AG04449 (cell line): Measurements from ENCODE around the gene THSD4.
A peak's percentile ranks its signal among the peaks of the same experiment; 100 is the strongest.

Experiments
- CTCF ChIA-PET: fragments of 350-600 bp; formaldehyde crosslinking; extraction: SDS; loops from one replicate; lab custom pipeline; 2021; ENCODE audit warnings: antibody characterized with exemption; lab: Yijun Ruan, JAX
- POLR2A ChIA-PET: fragments of 400-600, 350-600 bp; formaldehyde crosslinking; extraction: SDS; loops from one replicate; lab custom pipeline; 2020; ENCODE audit warnings: antibody characterized with exemption, inconsistent platforms; lab: Yijun Ruan, JAX
- DNase-seq: peaks from one replicate; pipeline ENCODE4 v3.0.0-alpha.2; 2010; ENCODE audit warnings: low read depth, low spot score
- H3K4me3 ChIP-seq: 2 replicates; pipeline ENCODE4 v1.5.1; 2011; ENCODE audit warnings: low read depth, mild to moderate bottlenecking, control low read depth, low read length
- TF ChIP-seq, protein P1 (sequence below): IDR thresholded peaks from one replicate; pipeline ENCODE4 v1.5.1; 2011; ENCODE audit warnings: mild to moderate bottlenecking, moderate library complexity, low read length, control low read depth, inconsistent platforms; ENCODE audit not compliant: insufficient read depth; ENCODE audit errors: missing control alignments

The THSD4 gene

DNA sequence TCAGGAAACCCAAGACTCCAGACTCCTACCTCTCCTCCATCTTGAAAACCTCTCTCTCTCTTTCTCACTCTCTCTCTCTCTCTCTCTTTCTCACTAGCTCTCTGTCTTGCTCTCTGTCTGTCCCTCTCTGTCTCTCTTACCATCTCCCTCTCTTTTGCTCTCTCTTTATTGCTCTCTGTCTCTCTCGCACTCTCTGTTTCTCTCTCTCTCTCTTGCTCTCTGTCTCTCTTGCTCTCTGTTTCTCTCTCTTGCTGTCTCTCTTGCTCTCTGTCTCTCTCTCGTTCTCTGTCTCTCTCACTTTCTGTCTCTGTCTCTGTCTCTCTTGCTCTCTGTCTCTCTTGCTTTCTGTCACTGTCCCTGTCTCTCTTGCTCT lies 620.1 kb downstream of the THSD4 start:
- H3K4me3 ChIP-seq = no peak overlapping the region
- TF ChIP-seq, protein P1, sequence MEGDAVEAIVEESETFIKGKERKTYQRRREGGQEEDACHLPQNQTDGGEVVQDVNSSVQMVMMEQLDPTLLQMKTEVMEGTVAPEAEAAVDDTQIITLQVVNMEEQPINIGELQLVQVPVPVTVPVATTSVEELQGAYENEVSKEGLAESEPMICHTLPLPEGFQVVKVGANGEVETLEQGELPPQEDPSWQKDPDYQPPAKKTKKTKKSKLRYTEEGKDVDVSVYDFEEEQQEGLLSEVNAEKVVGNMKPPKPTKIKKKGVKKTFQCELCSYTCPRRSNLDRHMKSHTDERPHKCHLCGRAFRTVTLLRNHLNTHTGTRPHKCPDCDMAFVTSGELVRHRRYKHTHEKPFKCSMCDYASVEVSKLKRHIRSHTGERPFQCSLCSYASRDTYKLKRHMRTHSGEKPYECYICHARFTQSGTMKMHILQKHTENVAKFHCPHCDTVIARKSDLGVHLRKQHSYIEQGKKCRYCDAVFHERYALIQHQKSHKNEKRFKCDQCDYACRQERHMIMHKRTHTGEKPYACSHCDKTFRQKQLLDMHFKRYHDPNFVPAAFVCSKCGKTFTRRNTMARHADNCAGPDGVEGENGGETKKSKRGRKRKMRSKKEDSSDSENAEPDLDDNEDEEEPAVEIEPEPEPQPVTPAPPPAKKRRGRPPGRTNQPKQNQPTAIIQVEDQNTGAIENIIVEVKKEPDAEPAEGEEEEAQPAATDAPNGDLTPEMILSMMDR = no peak
- CTCF ChIA-PET = no interaction called here
- DNase-seq = no peak
- POLR2A ChIA-PET = no interaction called here

DNA sequence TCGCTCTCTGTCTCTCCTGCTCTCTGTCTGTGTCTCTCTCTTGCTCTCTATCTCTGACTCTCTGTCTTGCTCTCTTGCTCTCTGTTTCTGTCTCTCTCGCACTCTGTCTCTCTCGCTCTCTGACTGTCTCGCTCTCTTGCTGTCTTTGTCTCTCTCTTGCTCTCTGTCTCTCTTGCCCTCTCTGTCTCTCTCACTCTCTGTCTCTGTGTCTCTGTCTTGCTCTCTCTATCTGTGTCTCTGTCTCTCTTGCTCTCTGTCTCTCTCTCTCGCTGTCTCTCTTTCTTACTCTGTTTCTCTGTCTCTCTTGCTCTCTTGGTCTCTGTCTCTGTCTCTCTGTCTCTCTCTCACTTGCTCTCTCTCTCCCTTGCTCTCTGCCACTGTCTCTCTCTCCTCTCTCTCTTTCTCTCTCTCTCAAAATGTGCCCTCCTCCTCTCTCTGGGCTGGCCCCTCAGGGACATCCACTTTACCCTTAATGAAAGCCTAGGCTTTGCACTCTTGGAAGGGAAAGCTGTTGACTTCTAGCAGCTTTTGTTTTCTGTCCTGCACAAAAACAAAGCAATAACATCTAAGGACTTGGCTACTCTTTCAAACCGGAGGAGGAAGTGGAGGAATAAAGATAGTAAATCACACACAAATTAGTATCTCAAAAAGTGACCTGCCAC lies 621.1 kb downstream of the THSD4 start:
- TF ChIP-seq, protein P1 = no peak
- POLR2A ChIA-PET = no interaction called here
- no peak overlapping the region for H3K4me3 ChIP-seq
- CTCF ChIA-PET = no interaction called here
- no peak for DNase-seq

DNA sequence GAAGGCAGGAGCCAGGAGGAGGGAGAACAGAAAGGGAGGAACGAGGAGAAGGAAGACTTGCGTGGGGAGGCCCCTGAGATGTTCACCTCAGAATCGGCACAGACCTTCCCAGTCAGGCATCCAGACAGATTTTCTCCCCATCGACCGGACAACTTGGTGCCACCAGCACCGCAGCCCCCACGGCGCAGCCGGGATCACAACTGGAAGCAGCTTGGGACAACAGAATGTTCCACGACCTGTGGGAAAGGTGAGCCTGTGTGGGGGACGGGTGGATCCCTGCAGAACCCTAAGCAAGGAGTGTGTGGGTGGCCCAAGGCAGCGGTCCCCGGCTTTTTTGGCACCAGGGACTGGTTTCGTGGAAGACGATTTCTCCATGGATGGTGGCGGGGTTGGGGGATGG lies 622.5 kb downstream of the THSD4 start:
- CTCF ChIA-PET = interaction anchor here (7.1 to 9.8 kb wide), 2 partner anchors 8 to 66 kb away, joined by 111 to 244 read pairs; no protein-coding TSS in a partner anchor

DNA sequence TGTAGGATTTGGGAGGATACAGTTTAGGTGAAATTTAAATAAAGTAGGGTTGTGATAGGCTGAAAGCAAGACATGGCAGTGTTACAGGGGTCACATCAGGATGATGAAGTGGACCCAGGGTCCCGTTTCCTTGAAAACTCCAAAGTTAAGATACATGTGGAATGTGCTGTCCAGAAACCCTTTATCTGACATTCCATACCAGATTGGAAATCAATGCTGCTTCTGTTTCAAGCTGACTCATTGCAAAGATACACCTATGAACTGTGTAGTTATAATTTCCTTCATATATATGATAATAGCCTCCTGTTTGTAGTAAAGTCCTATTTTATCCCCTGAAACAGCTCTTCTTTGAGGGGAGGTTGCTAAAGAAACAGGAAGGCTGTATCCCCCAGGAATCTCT lies 624.1 kb downstream of the THSD4 start:
- POLR2A ChIA-PET = no interaction called here
- no peak for DNase-seq
- H3K4me3 ChIP-seq = no peak overlapping the region
- CTCF ChIA-PET = interaction anchor here (0.6 to 9.8 kb wide), 5 partner anchors 10 to 417 kb away, joined by 3 to 244 read pairs (median 14); no protein-coding TSS in a partner anchor
- TF ChIP-seq, protein P1 = no peak

More for the DNA sequence above, 622.5 kb downstream of the THSD4 start:
- no peak overlapping the region for H3K4me3 ChIP-seq
- no peak for DNase-seq
- POLR2A ChIA-PET = no interaction called here
- TF ChIP-seq, protein P1 = no peak

DNA sequence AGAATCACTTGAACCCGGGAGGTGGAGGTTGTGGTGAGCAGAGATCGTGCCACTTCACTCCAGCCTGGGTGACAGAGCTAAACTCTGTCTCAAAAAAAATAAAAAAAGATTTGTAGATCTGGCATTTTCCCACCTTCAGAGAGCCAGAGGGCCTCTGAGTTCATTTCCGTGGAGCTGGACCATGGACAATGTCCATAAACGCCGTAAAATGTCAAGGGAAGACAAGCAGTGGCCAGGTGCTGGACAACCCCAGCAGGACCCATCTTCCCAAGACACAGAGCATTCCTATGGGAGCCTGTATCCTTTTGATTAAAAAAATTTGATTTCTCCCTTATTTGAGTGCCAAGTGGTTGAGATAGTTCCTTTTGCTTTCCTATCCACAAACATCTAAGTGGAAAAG lies 627.7 kb downstream of the THSD4 start:
- ChIA-PET POLR2A (no interaction called here), CTCF (interaction anchor here (1.0 to 9.8 kb wide), 35 partner anchors 10 to 768 kb away, joined by 3 to 244 read pairs (median 7); no protein-coding TSS in a partner anchor)
- no peak overlapping the region for H3K4me3 ChIP-seq
- no peak for DNase-seq
- TF ChIP-seq, protein P1 = no peak

DNA sequence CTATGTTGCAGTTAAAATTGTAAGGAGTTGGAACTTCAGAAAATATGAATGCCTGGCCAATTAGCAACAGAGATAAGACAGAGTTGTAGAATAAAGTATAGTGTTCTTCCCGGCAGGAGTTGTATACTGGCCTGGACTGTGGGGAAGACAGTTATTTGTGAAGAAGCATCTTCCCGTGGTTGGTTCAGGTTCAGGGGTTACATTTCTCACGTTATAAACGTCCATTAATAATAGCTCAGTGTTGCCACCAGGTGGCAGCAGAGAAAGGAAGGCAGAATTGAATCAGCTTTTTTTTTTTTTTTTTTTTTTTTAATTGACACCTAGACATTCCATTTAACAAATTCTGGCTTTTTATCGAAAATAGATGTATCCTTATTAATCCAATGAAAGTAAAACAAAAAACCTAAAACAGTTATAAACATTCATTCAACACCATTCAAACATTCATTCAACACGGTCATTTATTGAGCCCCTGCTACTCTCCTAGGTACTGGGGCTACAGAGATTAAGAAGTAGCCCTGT lies 628.7 kb downstream of the THSD4 start:
- TF ChIP-seq, protein P1 = peak; percentile 48
- CTCF ChIA-PET = interaction anchor here (0.6 to 9.8 kb wide), 53 partner anchors 9 to 786 kb away, joined by 3 to 244 read pairs (median 5); no protein-coding TSS in a partner anchor
- no peak overlapping the region for H3K4me3 ChIP-seq
- DNase-seq = no peak
- POLR2A ChIA-PET = interaction anchor here (1.0 kb wide), 1 partner anchor 56 kb away, joined by 3 read pairs; no protein-coding TSS in a partner anchor
